ENCODE results near the gene MYH11. TPM values are rescaled to one million over a fixed set of nuclear protein-coding genes. Genes with fewer than 3 reads are reported as not detected.

The MYH11 gene
- total and polyA plus RNA-seq, 10 of the 15 experiments (the other 5 are each of a cell fraction or from before 2014, with no cell fraction given): 0.01 to 1.9 (median 0.13) TPM; not detected in 1

DNA sequence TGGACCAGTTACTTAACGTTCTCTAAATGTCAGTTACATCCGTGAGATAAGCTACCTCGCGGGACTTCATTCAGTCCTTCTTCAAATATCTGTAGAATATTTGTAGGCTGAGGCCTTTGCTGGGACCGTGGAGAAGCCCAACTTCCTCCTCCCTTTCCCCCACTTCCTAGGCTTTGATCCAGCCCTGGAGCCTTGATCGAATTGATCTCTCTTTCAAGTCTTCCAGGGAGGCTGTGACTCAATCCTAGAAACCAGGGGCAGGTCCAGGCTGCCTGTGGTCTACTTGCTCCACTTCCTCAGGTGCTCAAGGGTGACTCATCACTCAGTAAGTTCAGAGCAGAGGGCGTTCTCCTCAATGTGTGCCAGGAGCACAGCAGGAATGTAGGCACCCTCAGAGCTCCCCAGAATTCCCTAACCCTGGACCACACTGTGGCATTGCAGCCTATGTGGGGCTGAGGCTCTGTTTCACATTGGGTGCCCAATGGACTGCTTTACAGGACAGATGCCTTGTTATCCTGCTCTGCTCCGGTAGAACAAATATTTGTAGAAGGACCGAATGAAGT, 42.8 kb upstream of the MYH11 start (continued):
- TF ChIP-seq, protein P1, sequence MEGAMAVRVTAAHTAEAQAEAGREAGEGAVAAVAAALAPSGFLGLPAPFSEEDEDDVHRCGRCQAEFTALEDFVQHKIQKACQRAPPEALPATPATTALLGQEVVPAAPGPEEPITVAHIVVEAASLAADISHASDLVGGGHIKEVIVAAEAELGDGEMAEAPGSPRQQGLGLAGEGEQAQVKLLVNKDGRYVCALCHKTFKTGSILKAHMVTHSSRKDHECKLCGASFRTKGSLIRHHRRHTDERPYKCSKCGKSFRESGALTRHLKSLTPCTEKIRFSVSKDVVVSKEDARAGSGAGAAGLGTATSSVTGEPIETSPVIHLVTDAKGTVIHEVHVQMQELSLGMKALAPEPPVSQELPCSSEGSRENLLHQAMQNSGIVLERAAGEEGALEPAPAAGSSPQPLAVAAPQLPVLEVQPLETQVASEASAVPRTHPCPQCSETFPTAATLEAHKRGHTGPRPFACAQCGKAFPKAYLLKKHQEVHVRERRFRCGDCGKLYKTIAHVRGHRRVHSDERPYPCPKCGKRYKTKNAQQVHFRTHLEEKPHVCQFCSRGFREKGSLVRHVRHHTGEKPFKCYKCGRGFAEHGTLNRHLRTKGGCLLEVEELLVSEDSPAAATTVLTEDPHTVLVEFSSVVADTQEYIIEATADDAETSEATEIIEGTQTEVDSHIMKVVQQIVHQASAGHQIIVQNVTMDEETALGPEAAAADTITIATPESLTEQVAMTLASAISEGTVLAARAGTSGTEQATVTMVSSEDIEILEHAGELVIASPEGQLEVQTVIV (IDR thresholded peaks at IDR 0.05; ENCODE audit: borderline replicate concordance, partially characterized antibody): no peak
- TF ChIP-seq GABPA (IDR thresholded peaks at IDR 0.05; ENCODE audit: low read depth) (no peak), ESRRA (IDR thresholded peaks at IDR 0.05; ENCODE audit: low read length) (no peak), IKZF1 (conservative IDR thresholded peaks at IDR 0.05) (peak; percentile 95), CEBPB (IDR thresholded peaks at IDR 0.05; ENCODE audit: borderline replicate concordance in 1 of 2, low read depth in 2 of 2, low read length in 2 of 2) (no peak), POU2F2 (IDR thresholded peaks at IDR 0.05; ENCODE audit: borderline replicate concordance, low read depth, low read length) (no peak)
- TF ChIP-seq, protein P2, sequence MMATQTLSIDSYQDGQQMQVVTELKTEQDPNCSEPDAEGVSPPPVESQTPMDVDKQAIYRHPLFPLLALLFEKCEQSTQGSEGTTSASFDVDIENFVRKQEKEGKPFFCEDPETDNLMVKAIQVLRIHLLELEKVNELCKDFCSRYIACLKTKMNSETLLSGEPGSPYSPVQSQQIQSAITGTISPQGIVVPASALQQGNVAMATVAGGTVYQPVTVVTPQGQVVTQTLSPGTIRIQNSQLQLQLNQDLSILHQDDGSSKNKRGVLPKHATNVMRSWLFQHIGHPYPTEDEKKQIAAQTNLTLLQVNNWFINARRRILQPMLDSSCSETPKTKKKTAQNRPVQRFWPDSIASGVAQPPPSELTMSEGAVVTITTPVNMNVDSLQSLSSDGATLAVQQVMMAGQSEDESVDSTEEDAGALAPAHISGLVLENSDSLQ (IDR thresholded peaks at IDR 0.05): no peak
- TF ChIP-seq, protein P3, sequence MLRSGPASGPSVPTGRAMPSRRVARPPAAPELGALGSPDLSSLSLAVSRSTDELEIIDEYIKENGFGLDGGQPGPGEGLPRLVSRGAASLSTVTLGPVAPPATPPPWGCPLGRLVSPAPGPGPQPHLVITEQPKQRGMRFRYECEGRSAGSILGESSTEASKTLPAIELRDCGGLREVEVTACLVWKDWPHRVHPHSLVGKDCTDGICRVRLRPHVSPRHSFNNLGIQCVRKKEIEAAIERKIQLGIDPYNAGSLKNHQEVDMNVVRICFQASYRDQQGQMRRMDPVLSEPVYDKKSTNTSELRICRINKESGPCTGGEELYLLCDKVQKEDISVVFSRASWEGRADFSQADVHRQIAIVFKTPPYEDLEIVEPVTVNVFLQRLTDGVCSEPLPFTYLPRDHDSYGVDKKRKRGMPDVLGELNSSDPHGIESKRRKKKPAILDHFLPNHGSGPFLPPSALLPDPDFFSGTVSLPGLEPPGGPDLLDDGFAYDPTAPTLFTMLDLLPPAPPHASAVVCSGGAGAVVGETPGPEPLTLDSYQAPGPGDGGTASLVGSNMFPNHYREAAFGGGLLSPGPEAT (IDR thresholded peaks at IDR 0.05; ENCODE audit: low read depth): peak; percentile 67
- TF ChIP-seq, protein P4, sequence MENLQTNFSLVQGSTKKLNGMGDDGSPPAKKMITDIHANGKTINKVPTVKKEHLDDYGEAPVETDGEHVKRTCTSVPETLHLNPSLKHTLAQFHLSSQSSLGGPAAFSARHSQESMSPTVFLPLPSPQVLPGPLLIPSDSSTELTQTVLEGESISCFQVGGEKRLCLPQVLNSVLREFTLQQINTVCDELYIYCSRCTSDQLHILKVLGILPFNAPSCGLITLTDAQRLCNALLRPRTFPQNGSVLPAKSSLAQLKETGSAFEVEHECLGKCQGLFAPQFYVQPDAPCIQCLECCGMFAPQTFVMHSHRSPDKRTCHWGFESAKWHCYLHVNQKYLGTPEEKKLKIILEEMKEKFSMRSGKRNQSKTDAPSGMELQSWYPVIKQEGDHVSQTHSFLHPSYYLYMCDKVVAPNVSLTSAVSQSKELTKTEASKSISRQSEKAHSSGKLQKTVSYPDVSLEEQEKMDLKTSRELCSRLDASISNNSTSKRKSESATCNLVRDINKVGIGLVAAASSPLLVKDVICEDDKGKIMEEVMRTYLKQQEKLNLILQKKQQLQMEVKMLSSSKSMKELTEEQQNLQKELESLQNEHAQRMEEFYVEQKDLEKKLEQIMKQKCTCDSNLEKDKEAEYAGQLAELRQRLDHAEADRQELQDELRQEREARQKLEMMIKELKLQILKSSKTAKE (IDR thresholded peaks at IDR 0.05; ENCODE audit: low read depth, poor library complexity, severe bottlenecking): no peak
